BLaER1 (cell line): ENCODE data around the gene SEC16B.

ENCODE experiments used
- H3K27ac ChIP-seq: shearing (Covaris generic); formaldehyde crosslinking; 2 replicates; pipeline ENCODE4 v1.8.1; 2022
- H3K27me3 ChIP-seq: shearing (Covaris generic); formaldehyde crosslinking; 2 replicates; pipeline ENCODE4 v1.8.1; 2022
- H3K36me3 ChIP-seq: shearing (Covaris generic); formaldehyde crosslinking; 2 replicates; pipeline ENCODE4 v1.8.1; 2022
- H3K4me1 ChIP-seq: shearing (Covaris generic); formaldehyde crosslinking; 2 replicates; pipeline ENCODE4 v1.8.1; 2022
- H3K4me2 ChIP-seq: shearing (Covaris generic); formaldehyde crosslinking; 2 replicates; pipeline ENCODE4 v1.8.1; 2022
- H3K4me3 ChIP-seq: shearing (Covaris generic); formaldehyde crosslinking; 2 replicates; pipeline ENCODE4 v1.8.1; 2022
- H3K9ac ChIP-seq: shearing (Covaris generic); formaldehyde crosslinking; 2 replicates; pipeline ENCODE4 v1.8.1; 2022
- H3K9me3 ChIP-seq: shearing (Covaris generic); formaldehyde crosslinking; 2 replicates; pipeline ENCODE4 v1.8.1; 2022
- H4K20me1 ChIP-seq: shearing (Covaris generic); formaldehyde crosslinking; 2 replicates; pipeline ENCODE4 v1.8.1; 2022
- Cebpa-rat ChIP-seq: shearing (Covaris generic); IDR thresholded peaks from 2 replicates; pipeline ENCODE4 v1.8.1; 2022

Gene SEC16B

GRCh38 chr1:177915641-177916040 is 54.2 kb downstream of the SEC16B start:
- Histone ChIP-seq H3K27ac (no peak overlapping the region), H3K27me3 (no peaks in the 10 kb centered on the region), H4K20me1 (no peaks in the 10 kb centered on the region), H3K4me2 (no peak overlapping the region), H3K4me1 (no peaks in the 10 kb centered on the region), H3K9me3 (no peaks in the 10 kb centered on the region), H3K4me3 (no peak overlapping the region), H3K36me3 (no peaks in the 10 kb centered on the region), H3K9ac (no peak overlapping the region)
- TF ChIP-seq Cebpa-rat, result no peak

DNA sequence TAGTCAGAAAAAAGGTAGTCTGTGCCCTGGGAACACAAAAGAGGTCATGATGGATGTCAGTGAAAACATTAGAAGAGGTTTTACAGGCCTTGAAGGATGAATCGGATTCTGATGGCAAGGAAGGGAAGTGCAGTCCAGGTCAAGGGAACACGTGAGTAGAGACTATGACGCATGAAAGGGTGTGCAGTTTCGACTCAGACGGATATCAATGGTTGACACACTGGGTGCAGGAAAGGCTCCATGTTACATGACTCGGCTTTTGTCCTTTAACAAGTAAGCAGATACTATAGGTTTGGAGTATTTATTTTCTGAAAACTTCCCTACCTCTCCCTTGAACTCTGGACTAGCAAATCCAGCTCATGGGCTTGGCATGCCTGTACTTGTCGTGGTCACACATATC is 55.3 kb downstream of the SEC16B start:
- Histone ChIP-seq H3K4me3 (no peak overlapping the region), H3K4me1 (no peaks in the 10 kb centered on the region), H4K20me1 (no peaks in the 10 kb centered on the region), H3K27ac (no peak overlapping the region), H3K4me2 (no peak overlapping the region), H3K9me3 (no peaks in the 10 kb centered on the region), H3K27me3 (no peaks in the 10 kb centered on the region), H3K9ac (no peak overlapping the region), H3K36me3 (no peaks in the 10 kb centered on the region)
- TF ChIP-seq Cebpa-rat, result no peak

- Histone ChIP-seq H3K4me1 (no peaks in the 10 kb centered on the region), H3K4me3 (no peak overlapping the region), H3K9ac (no peak overlapping the region), H3K36me3 (no peaks in the 10 kb centered on the region), H4K20me1 (no peaks in the 10 kb centered on the region), H3K4me2 (no peak overlapping the region), H3K9me3 (no peaks in the 10 kb centered on the region), H3K27me3 (no peaks in the 10 kb centered on the region), H3K27ac (no peak overlapping the region)
- no peak for TF ChIP-seq Cebpa-rat
Measured at GRCh38 chr1:177913762-177914540, 55.9 kb downstream of the SEC16B start.

DNA sequence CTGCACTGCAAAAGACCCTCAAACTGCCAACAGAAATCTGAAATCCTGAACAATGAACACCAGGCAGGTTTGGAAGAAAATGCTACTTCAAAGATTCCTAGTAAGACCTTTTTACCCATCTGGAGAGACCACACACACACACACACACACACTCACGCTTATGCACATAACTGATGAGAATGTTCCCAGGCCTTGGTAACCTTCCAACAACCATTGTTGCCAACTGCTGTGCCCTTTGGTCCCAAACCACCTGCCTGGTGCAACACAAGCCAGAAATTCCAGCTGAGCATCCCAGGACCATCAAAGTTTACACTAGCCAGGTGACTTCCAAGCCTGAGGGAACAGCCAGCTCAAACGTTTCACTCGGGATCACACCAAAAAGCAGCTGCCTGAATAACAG is 56.9 kb downstream of the SEC16B start:
- Histone ChIP-seq H3K4me2 (no peak overlapping the region), H3K9me3 (no peaks in the 10 kb centered on the region), H3K36me3 (no peaks in the 10 kb centered on the region), H3K4me1 (no peaks in the 10 kb centered on the region), H3K4me3 (no peak overlapping the region), H3K27ac (no peak overlapping the region), H4K20me1 (no peaks in the 10 kb centered on the region), H3K27me3 (no peaks in the 10 kb centered on the region), H3K9ac (no peak overlapping the region)
- TF ChIP-seq Cebpa-rat, result no peak

DNA sequence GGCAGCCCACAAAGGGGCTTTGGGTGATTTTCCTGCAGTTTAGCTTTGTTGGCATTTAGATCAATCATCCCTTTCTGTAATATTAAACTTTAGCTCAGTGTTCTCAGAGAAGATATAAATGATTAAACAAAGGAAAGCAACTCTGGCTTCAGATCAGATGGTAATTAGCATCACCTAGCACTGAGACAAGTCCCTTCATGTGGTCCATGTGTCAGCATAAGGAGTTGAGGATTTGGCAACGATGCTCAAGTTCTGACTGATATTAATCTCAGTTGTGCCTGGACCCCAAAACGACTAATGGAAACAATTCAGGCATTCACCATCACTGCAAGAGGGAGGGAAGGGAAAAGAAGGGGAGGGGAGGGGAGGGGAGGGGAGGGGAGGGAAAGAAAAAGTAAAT is 60.4 kb downstream of the SEC16B start:
- TF ChIP-seq Cebpa-rat, result no peak
- H3K9ac ChIP-seq, result no peak overlapping the region
- H3K4me2 ChIP-seq, result no peak overlapping the region
- H3K36me3 ChIP-seq, result no peaks in the 10 kb centered on the region
- H4K20me1 ChIP-seq, result no peaks in the 10 kb centered on the region
- H3K4me3 ChIP-seq, result no peak overlapping the region
- no peaks in the 10 kb centered on the region for H3K9me3 ChIP-seq
- no peak overlapping the region for H3K27ac ChIP-seq
- no peaks in the 10 kb centered on the region for H3K4me1 ChIP-seq
- no peaks in the 10 kb centered on the region for H3K27me3 ChIP-seq

DNA sequence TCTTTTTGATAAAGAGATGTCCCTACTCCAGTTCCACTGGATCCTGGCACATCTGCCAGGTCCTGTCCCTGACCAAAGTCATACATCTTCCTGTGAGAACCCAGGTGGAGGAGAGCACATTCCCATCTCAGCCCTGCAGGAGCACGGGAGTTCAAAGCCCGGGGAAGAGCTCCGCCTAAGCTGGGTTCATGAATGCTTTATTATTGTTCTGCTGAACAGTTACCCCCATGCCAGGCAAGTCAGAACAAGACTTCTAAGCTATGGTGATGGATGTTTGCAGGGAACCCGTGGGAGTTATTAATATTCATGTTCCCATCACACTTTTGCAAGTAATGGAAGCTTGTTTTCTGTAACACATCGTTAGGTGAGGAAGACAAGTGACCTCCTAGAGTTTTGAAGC is 62.9 kb downstream of the SEC16B start:
- no peak overlapping the region for H3K4me2 ChIP-seq
- no peaks in the 10 kb centered on the region for H4K20me1 ChIP-seq
- TF ChIP-seq Cebpa-rat, result no peak
- no peaks in the 10 kb centered on the region for H3K36me3 ChIP-seq
- no peak overlapping the region for H3K9ac ChIP-seq
- no peak overlapping the region for H3K4me3 ChIP-seq
- H3K9me3 ChIP-seq, result no peaks in the 10 kb centered on the region
- no peak overlapping the region for H3K27ac ChIP-seq
- H3K27me3 ChIP-seq, result no peaks in the 10 kb centered on the region
- H3K4me1 ChIP-seq, result no peaks in the 10 kb centered on the region

DNA sequence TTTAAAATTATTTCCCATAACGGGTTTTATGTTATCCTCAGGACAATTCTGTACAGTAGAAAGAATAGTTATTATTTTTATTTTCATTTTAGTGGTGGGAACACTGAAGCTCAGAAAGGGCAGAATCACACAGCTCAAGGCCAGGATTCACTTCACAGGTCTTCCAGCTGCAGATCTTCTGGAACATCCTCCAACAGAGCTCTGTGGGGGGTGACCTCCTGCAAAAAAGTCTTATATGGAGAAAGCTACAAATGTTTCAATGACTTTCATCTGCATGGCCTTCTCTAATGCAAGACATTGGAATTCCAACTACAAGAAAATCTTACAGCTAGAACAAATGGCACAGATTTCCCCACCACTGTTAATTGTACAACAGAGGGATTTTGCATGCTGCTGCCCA is 64.2 kb downstream of the SEC16B start:
- Histone ChIP-seq H3K36me3 (no peaks in the 10 kb centered on the region), H3K9ac (no peak overlapping the region), H3K27ac (no peak overlapping the region), H3K4me1 (no peaks in the 10 kb centered on the region), H3K27me3 (no peaks in the 10 kb centered on the region), H3K9me3 (no peaks in the 10 kb centered on the region), H3K4me3 (no peak overlapping the region), H4K20me1 (no peaks in the 10 kb centered on the region), H3K4me2 (no peak overlapping the region)
- TF ChIP-seq Cebpa-rat, result no peak

- no peaks in the 10 kb centered on the region for H4K20me1 ChIP-seq
- no peak overlapping the region for H3K4me2 ChIP-seq
- no peak for TF ChIP-seq Cebpa-rat
- H3K27ac ChIP-seq, result no peak overlapping the region
- H3K9ac ChIP-seq, result no peak overlapping the region
- H3K4me3 ChIP-seq, result no peak overlapping the region
- no peaks in the 10 kb centered on the region for H3K27me3 ChIP-seq
- H3K4me1 ChIP-seq, result no peaks in the 10 kb centered on the region
- no peaks in the 10 kb centered on the region for H3K9me3 ChIP-seq
- H3K36me3 ChIP-seq, result no peaks in the 10 kb centered on the region
Measured at GRCh38 chr1:177902266-177902665, 67.6 kb downstream of the SEC16B start.

DNA sequence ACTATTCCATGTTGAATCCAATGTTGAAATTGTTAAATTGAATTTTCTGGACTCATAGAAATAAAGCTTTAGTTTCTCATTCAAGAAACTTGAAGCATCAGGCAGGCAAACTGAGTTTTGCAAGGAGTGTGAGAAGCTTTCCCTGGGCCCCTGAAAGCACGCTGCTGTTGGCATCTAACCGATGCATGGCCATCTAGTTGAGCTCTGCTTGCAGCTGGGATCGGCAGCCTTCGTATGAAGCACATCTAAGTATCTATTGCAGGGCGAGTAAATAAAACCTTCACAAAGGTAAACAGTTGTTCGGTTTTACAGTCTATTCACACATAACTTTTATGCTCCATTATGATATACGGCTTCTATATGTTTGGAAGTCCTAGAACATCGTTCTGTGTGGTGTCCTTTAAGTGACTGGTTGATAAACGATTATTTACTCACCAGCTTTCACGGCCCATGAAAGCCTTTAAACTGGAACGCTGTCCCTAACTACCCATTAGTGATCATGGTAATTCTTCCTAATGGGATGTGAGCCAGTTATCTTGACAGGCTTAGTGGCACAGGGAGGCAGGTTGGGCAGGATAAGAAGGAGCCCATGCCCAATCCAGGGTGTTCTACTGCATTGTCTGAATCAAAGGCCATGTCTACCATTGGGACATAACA is 71.7 kb downstream of the SEC16B start:
- H3K36me3 ChIP-seq, result no peaks in the 10 kb centered on the region
- no peak overlapping the region for H3K27ac ChIP-seq
- peaks cover 2% of the 10 kb centered on the region; the same call in 1 of the 2 replicates for H3K9me3 ChIP-seq
- no peak overlapping the region for H3K4me2 ChIP-seq
- no peak for TF ChIP-seq Cebpa-rat
- H3K27me3 ChIP-seq, result no peaks in the 10 kb centered on the region
- no peaks in the 10 kb centered on the region for H4K20me1 ChIP-seq
- no peaks in the 10 kb centered on the region for H3K4me1 ChIP-seq
- H3K4me3 ChIP-seq, result no peak overlapping the region
- no peak overlapping the region for H3K9ac ChIP-seq

DNA sequence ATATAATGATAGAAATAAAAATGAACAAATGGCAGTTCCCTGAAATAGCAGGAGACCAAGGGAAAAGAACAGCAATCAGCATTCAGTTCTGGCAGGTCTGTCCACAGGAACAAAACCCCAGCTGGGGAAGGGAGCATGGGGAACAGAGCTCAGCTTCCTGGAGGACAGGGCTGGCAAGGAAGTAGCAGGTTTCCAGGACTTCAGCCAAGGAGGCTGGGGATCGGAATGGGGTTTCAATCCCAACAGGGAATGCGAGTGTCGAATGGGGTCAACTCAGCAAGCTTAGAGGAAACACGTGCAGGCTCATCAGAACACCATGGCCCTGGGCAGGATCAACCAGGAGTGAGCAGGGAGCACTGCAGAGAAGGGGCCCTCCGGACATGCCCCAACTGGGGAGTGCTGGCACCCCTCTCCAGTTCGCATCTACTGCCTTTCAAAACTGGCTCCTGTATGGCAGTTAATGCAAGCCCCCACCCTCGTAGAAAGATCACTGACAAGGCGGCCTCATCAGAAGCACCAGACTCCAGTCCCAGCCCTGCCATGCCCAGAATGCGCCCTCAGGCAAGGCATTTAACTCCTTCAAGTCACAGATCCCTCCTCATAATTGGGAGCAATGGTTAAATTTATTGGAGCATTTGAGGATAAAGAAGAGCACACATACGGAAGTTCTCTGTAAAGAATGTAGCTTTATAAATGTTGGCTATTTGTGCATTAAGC is 72.4 kb downstream of the SEC16B start:
- no peaks in the 10 kb centered on the region for H4K20me1 ChIP-seq
- H3K9me3 ChIP-seq, result peaks cover 8% of the 10 kb centered on the region
- H3K4me2 ChIP-seq, result no peak overlapping the region
- H3K4me1 ChIP-seq, result no peaks in the 10 kb centered on the region
- no peak overlapping the region for H3K9ac ChIP-seq
- no peak for TF ChIP-seq Cebpa-rat
- H3K27me3 ChIP-seq, result no peaks in the 10 kb centered on the region
- no peak overlapping the region for H3K4me3 ChIP-seq
- H3K27ac ChIP-seq, result no peak overlapping the region
- H3K36me3 ChIP-seq, result no peaks in the 10 kb centered on the region
